Hepatocyte (in vitro differentiated cells): Measurements from ENCODE around the gene ROR1. TPM values are rescaled to one million over a fixed set of nuclear protein-coding genes. Genes with fewer than 3 reads are reported as not detected.

ENCODE experiments used
- DNase-seq: peaks from one replicate; pipeline ENCODE4 v3.0.0-alpha.2; 2016; ENCODE audit warnings: low spot score
- H2AFZ ChIP-seq: fragments of 200-600 bp; sonication (generic); 2 replicates; pipeline ENCODE4 v1.6.0; 2016; ENCODE audit warnings: antibody characterized with exemption, mild to moderate bottlenecking
- H3K27ac ChIP-seq: fragments of 200-600 bp; sonication (generic); 2 replicates; pipeline ENCODE4 v1.5.1; 2016; ENCODE audit warnings: mild to moderate bottlenecking
- H3K27me3 ChIP-seq: fragments of 200-600 bp; sonication (generic); 2 replicates; pipeline ENCODE4 v1.6.1; 2016
- H3K36me3 ChIP-seq: fragments of 200-600 bp; sonication (generic); replicated peaks from 2 replicates; pipeline ENCODE4 v1.5.1; 2016; ENCODE audit warnings: low read depth; ENCODE audit not compliant: insufficient read depth
- H3K4me1 ChIP-seq: fragments of 200-600 bp; sonication (generic); 2 replicates; pipeline ENCODE4 v1.5.1; 2016; ENCODE audit warnings: mild to moderate bottlenecking, moderate library complexity; ENCODE audit not compliant: insufficient read depth
- H3K4me2 ChIP-seq: fragments of 200-600 bp; sonication (generic); 2 replicates; pipeline ENCODE4 v1.6.0; 2016
- H3K4me3 ChIP-seq: fragments of 200-600 bp; sonication (generic); 2 replicates; pipeline ENCODE4 v1.5.1; 2016; ENCODE audit warnings: mild to moderate bottlenecking
- H3K79me2 ChIP-seq: fragments of 200-600 bp; sonication (generic); 2 replicates; pipeline ENCODE4 v1.6.0; 2017; ENCODE audit warnings: mild to moderate bottlenecking
- H3K9me2 ChIP-seq: fragments of 200-600 bp; sonication (generic); replicated peaks from 2 replicates; pipeline ENCODE4 v1.6.0; 2017; ENCODE audit warnings: mild to moderate bottlenecking; ENCODE audit not compliant: insufficient read depth
- H3K9me3 ChIP-seq: fragments of 200-600 bp; sonication (generic); 2 replicates; pipeline ENCODE4 v1.5.1; 2016; ENCODE audit warnings: low read depth, mild to moderate bottlenecking
- H4K20me1 ChIP-seq: fragments of 200-600 bp; sonication (generic); 2 replicates; pipeline ENCODE4 v1.6.0; 2016; ENCODE audit warnings: mild to moderate bottlenecking; ENCODE audit not compliant: insufficient read depth, poor library complexity, severe bottlenecking
- EZH2 ChIP-seq: fragments of 200-600 bp; sonication (generic); IDR thresholded peaks from 2 replicates; pipeline ENCODE4 v1.6.1; 2016; ENCODE audit warnings: antibody characterized with exemption, mild to moderate bottlenecking, borderline replicate concordance
- EZH2phosphoT487 ChIP-seq: fragments of 200-600 bp; sonication (generic); IDR thresholded peaks from one replicate; pipeline ENCODE4 v1.6.1; 2018; ENCODE audit warnings: antibody characterized with exemption, mild to moderate bottlenecking, low read depth, moderate library complexity; ENCODE audit not compliant: unreplicated experiment, severe bottlenecking
- WGBS: methylation state at CpG from one replicate; pipeline ENCODE4 v1.1.6; 2016; ENCODE audit warnings: low lambda C conversion rate; ENCODE audit errors: missing lambda C conversion rate; 5-methylcytosine and 5-hydroxymethylcytosine counted together
- polyA plus RNA-seq: library from polyadenylated mRNA; unstranded; fragments of >200 nt; fragmentation: Nextera tagmentation; extraction: Ambion mirVana; gene quantifications from 2 replicates; pipeline ENCODE4 v1.2.1, GENCODE V29; 2016
- total RNA-seq: library from RNA; depleted of rRNA; stranded (reverse); fragments of >200 nt; gene quantifications from 2 replicates; pipeline ENCODE4 v1.2.3, GENCODE V29; 2014
- TF ChIP-seq, protein P1 (sequence below): fragments of 200-600 bp; sonication (generic); IDR thresholded peaks from 2 replicates; pipeline ENCODE4 v1.5.1; 2016; ENCODE audit warnings: antibody characterized with exemption, mild to moderate bottlenecking; ENCODE audit not compliant: poor library complexity

ROR1 gene
- total and polyA plus RNA-seq, 2 experiments from 2014 or later = 16.4 to 27.7 TPM

DNA sequence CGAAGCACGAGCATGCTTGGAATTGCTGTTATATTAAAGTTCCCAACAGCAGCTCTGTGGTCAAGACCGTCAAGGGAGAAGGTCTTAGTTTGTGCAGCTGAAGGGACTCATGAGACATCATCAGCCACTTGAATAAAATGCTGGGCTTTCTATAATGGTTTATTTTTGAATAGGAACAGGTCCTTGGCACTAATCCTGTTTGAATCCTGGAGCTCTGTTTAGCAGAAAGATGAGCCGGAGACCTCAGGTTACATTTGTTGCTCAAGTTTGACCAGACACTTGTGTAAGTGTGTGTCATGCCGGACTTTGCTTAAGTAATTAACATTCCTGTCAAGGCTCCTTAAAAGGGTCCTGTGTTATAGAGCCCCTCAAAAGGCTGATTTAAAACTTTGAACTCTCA lies 186.5 kb downstream of the ROR1 start:
- DNase-seq = no peak
- H3K4me3 ChIP-seq = no peak overlapping the region
- no peaks in the 10 kb centered on the region for H3K36me3 ChIP-seq
- H3K9me2 ChIP-seq = no peaks in the 10 kb centered on the region
- H3K27ac ChIP-seq = no peak overlapping the region
- TF ChIP-seq EZH2phosphoT487 = no peak
- no peak for TF ChIP-seq EZH2
- TF ChIP-seq, protein P1, sequence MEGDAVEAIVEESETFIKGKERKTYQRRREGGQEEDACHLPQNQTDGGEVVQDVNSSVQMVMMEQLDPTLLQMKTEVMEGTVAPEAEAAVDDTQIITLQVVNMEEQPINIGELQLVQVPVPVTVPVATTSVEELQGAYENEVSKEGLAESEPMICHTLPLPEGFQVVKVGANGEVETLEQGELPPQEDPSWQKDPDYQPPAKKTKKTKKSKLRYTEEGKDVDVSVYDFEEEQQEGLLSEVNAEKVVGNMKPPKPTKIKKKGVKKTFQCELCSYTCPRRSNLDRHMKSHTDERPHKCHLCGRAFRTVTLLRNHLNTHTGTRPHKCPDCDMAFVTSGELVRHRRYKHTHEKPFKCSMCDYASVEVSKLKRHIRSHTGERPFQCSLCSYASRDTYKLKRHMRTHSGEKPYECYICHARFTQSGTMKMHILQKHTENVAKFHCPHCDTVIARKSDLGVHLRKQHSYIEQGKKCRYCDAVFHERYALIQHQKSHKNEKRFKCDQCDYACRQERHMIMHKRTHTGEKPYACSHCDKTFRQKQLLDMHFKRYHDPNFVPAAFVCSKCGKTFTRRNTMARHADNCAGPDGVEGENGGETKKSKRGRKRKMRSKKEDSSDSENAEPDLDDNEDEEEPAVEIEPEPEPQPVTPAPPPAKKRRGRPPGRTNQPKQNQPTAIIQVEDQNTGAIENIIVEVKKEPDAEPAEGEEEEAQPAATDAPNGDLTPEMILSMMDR = no peak
- no peak overlapping the region for H2AFZ ChIP-seq
- H3K4me2 ChIP-seq = no peak overlapping the region
- 67% methylated on average over 5 of the region's 5 CpGs for WGBS
- H3K9me3 ChIP-seq = no peaks in the 10 kb centered on the region
- H3K4me1 ChIP-seq = peaks cover 6% of the 10 kb centered on the region
- H3K79me2 ChIP-seq = peaks cover 5% of the 10 kb centered on the region
- no peaks in the 10 kb centered on the region for H3K27me3 ChIP-seq
- H4K20me1 ChIP-seq = no peaks in the 10 kb centered on the region

DNA sequence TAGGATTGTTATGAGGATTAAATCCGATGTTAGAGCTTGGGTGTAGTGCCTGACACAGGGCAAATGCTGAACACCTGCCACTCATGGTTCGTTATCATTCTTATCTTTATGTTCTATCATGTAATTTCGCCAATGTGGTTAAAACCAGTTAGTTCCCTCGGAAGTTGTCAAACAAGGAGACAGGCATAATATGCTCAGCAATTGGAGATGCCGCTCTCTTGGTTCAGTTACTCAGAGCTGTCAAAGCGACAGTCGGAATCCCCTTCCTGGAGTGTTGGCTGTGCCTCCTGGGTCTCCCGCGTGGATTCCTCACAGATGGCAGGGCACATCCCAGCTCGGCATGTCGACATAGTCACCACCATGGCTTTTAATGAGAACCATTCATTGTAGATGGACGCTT lies 192.2 kb downstream of the ROR1 start:
- TF ChIP-seq EZH2 (no peak), EZH2phosphoT487 (no peak)
- TF ChIP-seq, protein P1 = no peak
- 79% methylated on average over 12 of the region's 12 CpGs for WGBS

DNA sequence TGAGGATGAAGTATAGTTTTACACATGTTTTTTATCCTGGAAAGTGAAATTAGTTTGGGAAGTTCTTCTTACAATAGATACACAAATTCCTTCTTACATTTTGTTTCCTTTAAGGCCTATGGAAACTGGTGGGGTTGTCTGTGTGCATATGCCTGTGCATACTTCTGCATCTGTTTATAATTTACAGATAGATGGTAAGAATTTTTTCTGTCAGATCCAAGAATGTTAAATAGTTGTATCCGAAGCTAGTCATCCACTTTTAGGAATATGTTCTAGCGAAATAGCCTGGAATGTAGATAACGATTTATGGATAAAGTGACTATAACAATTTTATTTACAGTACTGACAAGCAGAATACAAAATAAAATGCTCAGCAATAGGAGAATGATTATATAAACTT lies 194.1 kb downstream of the ROR1 start:
- DNase-seq = no peak
- 58% methylated on average over 3 of the region's 3 CpGs for WGBS

More for the DNA sequence above, 192.2 kb downstream of the ROR1 start:
- no peaks in the 10 kb centered on the region for H3K27me3 ChIP-seq
- no peak overlapping the region for H3K4me2 ChIP-seq
- no peaks in the 10 kb centered on the region for H3K36me3 ChIP-seq
- no peaks in the 10 kb centered on the region for H3K9me3 ChIP-seq
- H3K27ac ChIP-seq = no peak overlapping the region
- H3K9me2 ChIP-seq = no peaks in the 10 kb centered on the region
- no peak overlapping the region for H2AFZ ChIP-seq
- no peak overlapping the region for H3K4me3 ChIP-seq
- peaks cover 8% of the 10 kb centered on the region for H3K79me2 ChIP-seq
- peaks cover 12% of the 10 kb centered on the region for H3K4me1 ChIP-seq
- no peak for DNase-seq
- H4K20me1 ChIP-seq = no peaks in the 10 kb centered on the region

More for the DNA sequence above, 194.1 kb downstream of the ROR1 start:
- Histone ChIP-seq H4K20me1 (no peaks in the 10 kb centered on the region), H3K79me2 (peaks cover 5% of the 10 kb centered on the region), H3K4me2 (no peak overlapping the region), H3K36me3 (no peaks in the 10 kb centered on the region), H3K9me2 (no peaks in the 10 kb centered on the region), H3K9me3 (no peaks in the 10 kb centered on the region), H3K4me1 (peaks cover 12% of the 10 kb centered on the region), H3K27me3 (no peaks in the 10 kb centered on the region), H3K4me3 (no peak overlapping the region), H3K27ac (no peak overlapping the region), H2AFZ (no peak overlapping the region)
- TF ChIP-seq EZH2 (no peak), EZH2phosphoT487 (no peak)
- TF ChIP-seq, protein P1 = no peak
